ENCODE measurements around the gene TRAPPC14. TPM values are rescaled to one million over a fixed set of nuclear protein-coding genes. Genes with fewer than 3 reads are reported as not detected.

Gene TRAPPC14
- total and polyA plus RNA-seq, 2 of the 8 experiments (the other 6 are each of a cell fraction or from before 2014, with no cell fraction given), result 11.9 to 22.1 TPM

DNA sequence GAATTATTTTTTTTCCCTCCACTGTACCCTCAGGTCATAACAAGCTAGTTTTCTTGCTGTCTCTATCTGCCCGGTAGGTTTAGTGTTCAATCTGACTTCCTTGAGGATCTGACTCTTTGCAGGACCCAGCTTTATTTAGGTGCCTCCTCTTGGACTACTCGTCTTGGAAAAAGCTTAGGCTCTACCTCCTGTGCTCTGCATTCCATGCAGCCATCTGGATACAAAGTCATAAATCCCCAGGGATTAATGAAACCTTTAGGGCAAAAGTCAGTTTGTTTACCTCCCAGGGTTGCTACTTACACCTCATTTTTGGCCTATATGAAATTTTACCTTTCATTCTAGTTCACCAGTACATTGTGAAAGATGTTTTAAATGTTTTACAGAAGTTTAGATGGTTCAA, 27.2 kb upstream of the TRAPPC14 start (continued):
- TF ChIP-seq, protein P1, sequence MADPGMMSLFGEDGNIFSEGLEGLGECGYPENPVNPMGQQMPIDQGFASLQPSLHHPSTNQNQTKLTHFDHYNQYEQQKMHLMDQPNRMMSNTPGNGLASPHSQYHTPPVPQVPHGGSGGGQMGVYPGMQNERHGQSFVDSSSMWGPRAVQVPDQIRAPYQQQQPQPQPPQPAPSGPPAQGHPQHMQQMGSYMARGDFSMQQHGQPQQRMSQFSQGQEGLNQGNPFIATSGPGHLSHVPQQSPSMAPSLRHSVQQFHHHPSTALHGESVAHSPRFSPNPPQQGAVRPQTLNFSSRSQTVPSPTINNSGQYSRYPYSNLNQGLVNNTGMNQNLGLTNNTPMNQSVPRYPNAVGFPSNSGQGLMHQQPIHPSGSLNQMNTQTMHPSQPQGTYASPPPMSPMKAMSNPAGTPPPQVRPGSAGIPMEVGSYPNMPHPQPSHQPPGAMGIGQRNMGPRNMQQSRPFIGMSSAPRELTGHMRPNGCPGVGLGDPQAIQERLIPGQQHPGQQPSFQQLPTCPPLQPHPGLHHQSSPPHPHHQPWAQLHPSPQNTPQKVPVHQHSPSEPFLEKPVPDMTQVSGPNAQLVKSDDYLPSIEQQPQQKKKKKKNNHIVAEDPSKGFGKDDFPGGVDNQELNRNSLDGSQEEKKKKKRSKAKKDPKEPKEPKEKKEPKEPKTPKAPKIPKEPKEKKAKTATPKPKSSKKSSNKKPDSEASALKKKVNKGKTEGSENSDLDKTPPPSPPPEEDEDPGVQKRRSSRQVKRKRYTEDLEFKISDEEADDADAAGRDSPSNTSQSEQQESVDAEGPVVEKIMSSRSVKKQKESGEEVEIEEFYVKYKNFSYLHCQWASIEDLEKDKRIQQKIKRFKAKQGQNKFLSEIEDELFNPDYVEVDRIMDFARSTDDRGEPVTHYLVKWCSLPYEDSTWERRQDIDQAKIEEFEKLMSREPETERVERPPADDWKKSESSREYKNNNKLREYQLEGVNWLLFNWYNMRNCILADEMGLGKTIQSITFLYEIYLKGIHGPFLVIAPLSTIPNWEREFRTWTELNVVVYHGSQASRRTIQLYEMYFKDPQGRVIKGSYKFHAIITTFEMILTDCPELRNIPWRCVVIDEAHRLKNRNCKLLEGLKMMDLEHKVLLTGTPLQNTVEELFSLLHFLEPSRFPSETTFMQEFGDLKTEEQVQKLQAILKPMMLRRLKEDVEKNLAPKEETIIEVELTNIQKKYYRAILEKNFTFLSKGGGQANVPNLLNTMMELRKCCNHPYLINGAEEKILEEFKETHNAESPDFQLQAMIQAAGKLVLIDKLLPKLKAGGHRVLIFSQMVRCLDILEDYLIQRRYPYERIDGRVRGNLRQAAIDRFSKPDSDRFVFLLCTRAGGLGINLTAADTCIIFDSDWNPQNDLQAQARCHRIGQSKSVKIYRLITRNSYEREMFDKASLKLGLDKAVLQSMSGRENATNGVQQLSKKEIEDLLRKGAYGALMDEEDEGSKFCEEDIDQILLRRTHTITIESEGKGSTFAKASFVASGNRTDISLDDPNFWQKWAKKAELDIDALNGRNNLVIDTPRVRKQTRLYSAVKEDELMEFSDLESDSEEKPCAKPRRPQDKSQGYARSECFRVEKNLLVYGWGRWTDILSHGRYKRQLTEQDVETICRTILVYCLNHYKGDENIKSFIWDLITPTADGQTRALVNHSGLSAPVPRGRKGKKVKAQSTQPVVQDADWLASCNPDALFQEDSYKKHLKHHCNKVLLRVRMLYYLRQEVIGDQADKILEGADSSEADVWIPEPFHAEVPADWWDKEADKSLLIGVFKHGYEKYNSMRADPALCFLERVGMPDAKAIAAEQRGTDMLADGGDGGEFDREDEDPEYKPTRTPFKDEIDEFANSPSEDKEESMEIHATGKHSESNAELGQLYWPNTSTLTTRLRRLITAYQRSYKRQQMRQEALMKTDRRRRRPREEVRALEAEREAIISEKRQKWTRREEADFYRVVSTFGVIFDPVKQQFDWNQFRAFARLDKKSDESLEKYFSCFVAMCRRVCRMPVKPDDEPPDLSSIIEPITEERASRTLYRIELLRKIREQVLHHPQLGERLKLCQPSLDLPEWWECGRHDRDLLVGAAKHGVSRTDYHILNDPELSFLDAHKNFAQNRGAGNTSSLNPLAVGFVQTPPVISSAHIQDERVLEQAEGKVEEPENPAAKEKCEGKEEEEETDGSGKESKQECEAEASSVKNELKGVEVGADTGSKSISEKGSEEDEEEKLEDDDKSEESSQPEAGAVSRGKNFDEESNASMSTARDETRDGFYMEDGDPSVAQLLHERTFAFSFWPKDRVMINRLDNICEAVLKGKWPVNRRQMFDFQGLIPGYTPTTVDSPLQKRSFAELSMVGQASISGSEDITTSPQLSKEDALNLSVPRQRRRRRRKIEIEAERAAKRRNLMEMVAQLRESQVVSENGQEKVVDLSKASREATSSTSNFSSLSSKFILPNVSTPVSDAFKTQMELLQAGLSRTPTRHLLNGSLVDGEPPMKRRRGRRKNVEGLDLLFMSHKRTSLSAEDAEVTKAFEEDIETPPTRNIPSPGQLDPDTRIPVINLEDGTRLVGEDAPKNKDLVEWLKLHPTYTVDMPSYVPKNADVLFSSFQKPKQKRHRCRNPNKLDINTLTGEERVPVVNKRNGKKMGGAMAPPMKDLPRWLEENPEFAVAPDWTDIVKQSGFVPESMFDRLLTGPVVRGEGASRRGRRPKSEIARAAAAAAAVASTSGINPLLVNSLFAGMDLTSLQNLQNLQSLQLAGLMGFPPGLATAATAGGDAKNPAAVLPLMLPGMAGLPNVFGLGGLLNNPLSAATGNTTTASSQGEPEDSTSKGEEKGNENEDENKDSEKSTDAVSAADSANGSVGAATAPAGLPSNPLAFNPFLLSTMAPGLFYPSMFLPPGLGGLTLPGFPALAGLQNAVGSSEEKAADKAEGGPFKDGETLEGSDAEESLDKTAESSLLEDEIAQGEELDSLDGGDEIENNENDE (IDR thresholded peaks at IDR 0.05; ENCODE audit: insufficient replicate concordance, low read length), result no peak
- no peak for TF ChIP-seq GTF2F1 (IDR thresholded peaks at IDR 0.05; ENCODE audit: borderline replicate concordance, low read depth, low read length)
- TF ChIP-seq NANOG (IDR thresholded peaks at IDR 0.05; ENCODE audit: insufficient read depth, low read depth, low read length, poor library complexity, severe bottlenecking), result no peak
- no peak for TF ChIP-seq ZNF274 (IDR thresholded peaks at IDR 0.05; ENCODE audit: borderline replicate concordance, extremely low read depth, low read length)

Measured in H1 (cell line).